GM19328 (cell line): ENCODE data around the gene PSMD1.

ENCODE experiments used
- ATAC-seq: cut with Tn5 transposase; IDR thresholded peaks from one replicate; pipeline ENCODE4 v1.9.1; 2021; ENCODE audit warnings: mild to moderate bottlenecking, moderate library complexity; ENCODE audit not compliant: unreplicated experiment

PSMD1 gene

GRCh38 chr2:231198291-231199173 is 141.9 kb downstream of the PSMD1 start, which contains the start of gene ARMC9:
ARMC9 (plus strand) TSS chr2:231198631; CDS start chr2:231206239, 7,608 bp downstream.
- ATAC-seq, result peak; percentile 97

GRCh38 chr2:231199219-231199618 is 142.6 kb downstream of the PSMD1 start:
- ATAC-seq, result no peak

GRCh38 chr2:231200805-231201474 is 144.3 kb downstream of the PSMD1 start:
- ATAC-seq, result no peak

- no peak for ATAC-seq
Measured at GRCh38 chr2:231201475-231201814, 144.8 kb downstream of the PSMD1 start.

GRCh38 chr2:231203087-231203486 is 146.4 kb downstream of the PSMD1 start:
- ATAC-seq, result no peak

- ATAC-seq, result no peak
Measured at GRCh38 chr2:231204146-231204545, 147.5 kb downstream of the PSMD1 start.

- ATAC-seq, result no peak
Measured at GRCh38 chr2:231204581-231204980, 147.9 kb downstream of the PSMD1 start.

GRCh38 chr2:231207734-231208133 is 151.1 kb downstream of the PSMD1 start:
- ATAC-seq, result no peak

- ATAC-seq, result no peak
Measured at GRCh38 chr2:231210782-231211181, 154.1 kb downstream of the PSMD1 start.

GRCh38 chr2:231211486-231211885 is 154.8 kb downstream of the PSMD1 start:
- no peak for ATAC-seq

GRCh38 chr2:231212329-231212845 is 155.7 kb downstream of the PSMD1 start:
- no peak for ATAC-seq

GRCh38 chr2:231213931-231214642 is 157.4 kb downstream of the PSMD1 start:
- no peak for ATAC-seq

GRCh38 chr2:231218366-231218765 is 161.7 kb downstream of the PSMD1 start:
- ATAC-seq, result no peak

- no peak for ATAC-seq
Measured at GRCh38 chr2:231219289-231219688, 162.6 kb downstream of the PSMD1 start.

GRCh38 chr2:231221761-231222160 is 165.1 kb downstream of the PSMD1 start:
- ATAC-seq, result no peak
